GM19043 (cell line): ENCODE measurements around the gene PIK3C2B.
"Not testable (repeated sequence)": the region's sequence is repeated elsewhere in the genome, so short reads cannot be mapped to it uniquely, and the experiment has no call there.

Experiments used
- ATAC-seq: cut with Tn5 transposase; IDR thresholded peaks from one replicate; pipeline ENCODE4 v1.9.1; 2021; ENCODE audit warnings: low read depth; ENCODE audit not compliant: unreplicated experiment

Gene PIK3C2B

DNA sequence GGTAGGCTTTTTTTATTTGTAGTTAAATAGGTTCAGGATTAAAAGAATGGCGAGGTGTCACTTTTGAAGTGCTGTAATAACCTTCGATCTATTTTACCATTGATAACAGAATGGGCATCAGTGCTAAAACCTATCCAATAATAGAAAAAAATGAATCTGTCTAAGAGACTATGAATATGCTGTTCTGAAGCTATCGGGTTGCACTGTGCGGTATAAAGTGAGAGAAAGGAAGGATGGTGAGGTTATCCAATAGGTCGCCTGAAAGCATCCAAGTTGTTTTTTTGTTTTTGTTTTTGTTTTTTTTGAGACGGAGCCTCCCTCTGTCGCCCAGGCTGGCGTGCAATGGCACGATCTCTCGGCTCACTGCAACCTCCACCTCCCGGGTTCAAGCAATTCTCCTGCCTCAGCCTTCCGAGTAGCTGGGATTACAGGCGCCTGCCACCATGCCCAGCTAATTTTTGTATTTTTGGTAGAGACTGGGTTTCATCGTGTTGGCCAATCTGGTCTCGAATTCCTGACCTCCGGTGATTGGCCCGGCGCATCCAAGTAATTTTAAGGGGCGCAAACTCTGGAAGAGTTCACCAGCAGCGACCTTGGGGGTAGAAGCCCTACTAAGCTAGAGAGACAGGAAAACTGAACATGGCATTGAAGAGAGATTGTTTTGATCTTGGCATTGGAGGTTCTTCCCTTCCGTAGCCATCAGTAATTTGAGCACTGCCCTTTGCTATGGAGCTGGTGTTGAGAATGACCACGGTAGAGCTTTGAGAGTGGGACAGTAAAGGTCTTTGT, 12.9 kb upstream of the PIK3C2B start:
- ATAC-seq: no peak

- peak; percentile 56 for ATAC-seq
Observed at GRCh38 chr1:204506969-204507316, 12.3 kb upstream of the PIK3C2B start.

DNA sequence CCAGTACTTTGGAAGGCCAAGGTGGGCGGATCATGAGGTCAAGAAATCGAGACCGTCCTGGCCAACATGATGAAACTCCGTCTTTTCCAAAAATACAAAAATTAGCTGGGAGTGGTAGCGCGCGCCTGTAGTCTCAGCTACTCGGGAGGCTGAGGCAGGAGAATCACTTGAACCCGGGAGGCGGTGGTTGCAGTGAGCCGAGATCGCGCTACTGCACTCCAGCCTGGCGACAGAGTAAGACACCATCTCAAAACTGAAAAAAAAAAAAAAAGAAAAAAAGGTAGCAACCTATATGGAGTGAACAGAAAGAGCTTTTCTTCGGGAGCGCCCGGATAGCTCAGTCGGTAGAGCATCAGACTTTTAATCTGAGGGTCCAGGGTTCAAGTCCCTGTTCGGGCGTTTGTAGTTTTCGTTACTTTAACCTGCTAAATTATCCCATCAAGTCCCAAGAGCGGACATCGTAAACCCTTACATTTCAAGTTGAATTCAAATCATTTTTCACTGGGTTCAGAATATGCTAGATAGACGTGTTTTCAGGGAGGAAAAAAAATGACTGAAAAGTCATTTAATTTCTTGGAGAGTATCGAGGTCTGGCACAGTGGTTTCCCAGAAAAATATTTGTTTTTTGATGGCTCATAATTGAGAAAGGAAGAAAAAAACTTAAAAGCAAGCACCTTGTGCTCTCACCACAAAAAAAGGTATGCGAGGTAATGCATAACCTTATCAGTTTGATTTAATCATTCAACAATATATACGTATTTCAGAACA, 11.8 kb upstream of the PIK3C2B start:
- peak; percentile 65 for ATAC-seq

DNA sequence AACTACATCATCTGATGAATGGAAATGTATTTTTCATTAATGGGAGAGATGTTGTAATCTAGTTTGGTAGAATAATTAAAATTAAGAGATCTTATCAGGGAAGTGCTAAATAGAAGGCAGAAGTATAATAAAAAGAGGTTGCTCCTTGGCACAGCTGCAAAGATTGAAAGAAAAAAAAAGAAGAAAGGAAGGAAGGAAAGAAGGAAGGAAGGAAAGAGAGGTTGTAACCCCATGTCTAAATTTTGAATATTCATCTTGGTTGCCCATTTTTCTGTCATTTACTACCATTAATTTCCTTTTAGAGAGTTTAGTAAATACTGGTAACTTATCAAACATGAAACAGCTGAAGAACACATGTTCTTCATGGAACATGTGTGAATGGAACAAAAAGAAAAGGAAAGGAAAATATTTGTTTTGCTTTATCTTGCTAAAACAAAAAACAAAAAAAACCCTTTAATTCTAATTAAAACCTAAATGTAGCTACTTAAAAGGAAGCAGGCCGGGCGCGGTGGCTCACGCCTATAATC, 11.1 kb upstream of the PIK3C2B start:
- ATAC-seq: no peak

- no peak for ATAC-seq
Observed at GRCh38 chr1:204503913-204504519, 9.4 kb upstream of the PIK3C2B start.

GRCh38 chr1:204503122-204503912, 8.7 kb upstream of the PIK3C2B start:
- no peak for ATAC-seq

- ATAC-seq: no peak
Observed at GRCh38 chr1:204502241-204502640, 7.6 kb upstream of the PIK3C2B start.

GRCh38 chr1:204499511-204500468, 5.2 kb upstream of the PIK3C2B start:
- no peak for ATAC-seq

GRCh38 chr1:204498981-204499380, 4.4 kb upstream of the PIK3C2B start:
- ATAC-seq: no peak

GRCh38 chr1:204495777-204496176, 1.2 kb upstream of the PIK3C2B start:
- ATAC-seq: no peak

DNA sequence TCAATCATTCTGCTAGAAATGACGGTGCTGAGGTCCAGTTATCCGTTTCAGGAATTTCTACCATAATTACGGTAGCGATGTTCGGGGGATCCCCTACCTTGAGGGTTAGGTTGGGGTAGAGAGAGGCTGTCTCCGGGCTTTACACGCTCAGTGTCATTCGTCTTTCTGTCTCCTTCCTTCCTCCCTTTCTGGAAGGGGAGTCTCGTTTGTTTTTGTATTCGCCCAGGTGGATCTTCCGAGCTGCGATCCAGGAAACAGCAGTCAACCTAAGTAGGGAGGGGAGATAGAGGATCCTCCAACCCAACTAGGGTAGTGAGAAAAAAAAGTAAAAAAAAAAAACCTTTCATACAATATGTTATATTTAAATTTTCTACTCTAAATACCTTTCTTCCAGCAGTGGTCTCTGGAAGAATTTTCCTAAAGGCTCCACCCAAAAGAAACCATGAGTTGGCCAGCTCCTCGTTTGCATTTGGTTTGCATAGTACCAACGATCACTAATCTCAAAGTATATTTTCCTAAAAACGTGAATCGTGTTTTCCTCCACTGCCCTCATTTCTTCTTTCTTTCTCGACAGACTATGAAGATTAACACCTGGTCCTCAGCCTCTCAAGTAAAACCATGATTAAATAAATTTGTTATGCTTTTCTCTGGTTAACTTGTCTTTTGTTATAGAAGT, 611 bp upstream of the PIK3C2B start:
- ATAC-seq: peak; percentile 24

DNA sequence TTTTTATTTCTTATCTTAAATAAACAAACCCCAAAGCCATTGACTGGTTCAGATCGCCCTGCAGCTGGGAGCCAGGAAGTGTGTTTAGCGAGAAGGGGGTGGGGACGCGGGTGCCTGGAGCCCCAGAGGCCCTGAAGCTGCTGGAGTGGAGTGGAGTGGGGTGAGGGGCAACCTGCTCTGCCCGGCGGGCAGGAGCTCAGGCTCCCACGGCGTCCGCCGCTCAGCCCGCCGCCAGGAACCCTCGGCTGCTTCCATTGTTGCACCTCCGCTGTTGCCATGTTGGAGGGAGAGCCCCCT, 673 bp downstream of the PIK3C2B start:
- ATAC-seq: peak; percentile 34

GRCh38 chr1:204493145-204493983, 1.2 kb downstream of the PIK3C2B start:
- no peak for ATAC-seq

- ATAC-seq: no peak
Observed at GRCh38 chr1:204491655-204492054, 3.0 kb downstream of the PIK3C2B start.

DNA sequence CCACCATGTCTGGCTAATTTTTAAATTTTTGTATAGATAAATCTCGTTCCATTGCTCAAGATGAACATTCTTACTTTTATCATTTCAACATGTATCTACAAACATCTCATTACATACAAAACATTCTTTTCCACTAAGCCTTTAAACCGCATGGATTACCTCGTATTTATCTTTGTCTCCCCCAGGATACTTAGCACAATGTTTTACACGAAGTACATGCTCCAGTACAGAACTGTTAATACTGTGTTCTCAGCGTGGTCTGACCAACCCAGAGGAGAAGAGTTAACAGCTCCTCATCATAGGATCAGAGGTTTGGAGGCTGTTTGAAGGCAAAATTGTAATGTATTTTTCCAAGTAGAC, 7.4 kb downstream of the PIK3C2B start:
- ATAC-seq: no peak

- not testable (repeated sequence) for ATAC-seq
Observed at GRCh38 chr1:204486513-204487255, 7.9 kb downstream of the PIK3C2B start.

- no peak for ATAC-seq
Observed at GRCh38 chr1:204483791-204484190, 10.8 kb downstream of the PIK3C2B start.

DNA sequence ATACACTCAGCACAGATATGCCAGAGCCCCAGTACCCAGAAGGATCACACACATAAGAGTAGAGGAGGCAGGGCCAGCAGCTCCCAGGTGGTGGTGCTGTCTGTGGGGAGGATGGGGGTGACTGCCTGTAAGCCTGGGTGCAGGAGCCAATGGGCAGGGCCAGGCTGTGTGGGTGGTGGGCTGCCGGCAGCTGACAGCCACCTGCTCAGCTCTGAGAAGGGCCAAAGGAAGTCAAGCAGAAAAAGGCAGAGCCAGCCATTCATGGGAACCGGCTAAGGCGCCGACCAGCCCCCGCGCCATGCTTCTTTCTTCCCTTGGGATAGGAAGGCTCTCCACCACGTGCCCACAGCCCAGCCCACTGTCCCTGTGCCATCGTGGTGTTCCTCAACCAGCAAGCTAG, 14.1 kb downstream of the PIK3C2B start:
- peak; percentile 65 for ATAC-seq
